ENCODE measurements around the gene SPHK1.

SPHK1 gene

GRCh38 chr17:76343106-76343505 lies 41.3 kb upstream of the SPHK1 start:
- no peak for TF ChIP-seq EP300 (IDR thresholded peaks at IDR 0.05; ENCODE audit: borderline replicate concordance)

DNA sequence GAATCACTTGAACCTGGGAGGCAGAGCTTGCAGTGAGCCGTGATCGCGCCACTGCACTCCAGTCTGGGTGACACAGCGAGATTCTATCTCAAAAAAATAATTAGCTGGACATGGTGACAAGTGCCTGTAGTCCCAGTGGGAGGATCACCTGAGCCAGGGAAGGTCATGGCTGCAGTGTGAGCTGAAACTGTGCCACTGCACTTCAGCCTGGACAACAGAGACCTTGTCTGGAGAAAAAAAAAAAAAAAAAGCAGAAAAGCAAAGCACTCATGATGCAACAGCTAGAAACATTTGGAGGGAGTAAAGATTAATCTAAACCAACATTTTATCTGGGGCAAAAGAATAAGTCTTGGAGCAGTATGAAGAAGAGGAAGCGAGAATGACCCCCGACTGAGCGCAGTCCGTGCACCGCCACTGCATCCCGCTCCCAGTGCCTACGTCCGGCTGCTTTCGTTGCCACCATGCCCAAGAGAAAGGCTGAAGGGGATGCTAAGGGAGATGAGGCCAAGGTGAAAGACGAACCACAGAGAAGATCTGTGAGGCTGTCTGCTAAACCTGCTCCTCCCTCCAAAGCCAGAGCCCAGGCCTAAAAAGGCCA lies 38.9 kb upstream of the SPHK1 start:
- TF ChIP-seq RAD21 (IDR thresholded peaks at IDR 0.05; ENCODE audit: low read depth) (no peak), TEAD4 (IDR thresholded peaks at IDR 0.05) (no peak), NFIC (IDR thresholded peaks at IDR 0.05) (no peak), FOXM1 (IDR thresholded peaks at IDR 0.05; ENCODE audit: borderline replicate concordance, low read depth) (no peak), CEBPB (IDR thresholded peaks at IDR 0.05) (no peak), YY1 (IDR thresholded peaks at IDR 0.05; ENCODE audit: low read depth) (no peak), TAF1 (IDR thresholded peaks at IDR 0.05; ENCODE audit: low read depth) (no peak), EP300 (IDR thresholded peaks at IDR 0.05; ENCODE audit: borderline replicate concordance) (no peak), EGR1 (IDR thresholded peaks at IDR 0.05) (no peak), TCF12 (IDR thresholded peaks at IDR 0.05; ENCODE audit: low read depth) (no peak), ZBTB7A (IDR thresholded peaks at IDR 0.05; ENCODE audit: low read depth) (no peak), CREB1 (IDR thresholded peaks at IDR 0.05; ENCODE audit: low read depth) (no peak), MAX (IDR thresholded peaks at IDR 0.05) (no peak)
- TF ChIP-seq, protein P1, sequence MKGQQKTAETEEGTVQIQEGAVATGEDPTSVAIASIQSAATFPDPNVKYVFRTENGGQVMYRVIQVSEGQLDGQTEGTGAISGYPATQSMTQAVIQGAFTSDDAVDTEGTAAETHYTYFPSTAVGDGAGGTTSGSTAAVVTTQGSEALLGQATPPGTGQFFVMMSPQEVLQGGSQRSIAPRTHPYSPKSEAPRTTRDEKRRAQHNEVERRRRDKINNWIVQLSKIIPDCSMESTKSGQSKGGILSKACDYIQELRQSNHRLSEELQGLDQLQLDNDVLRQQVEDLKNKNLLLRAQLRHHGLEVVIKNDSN (IDR thresholded peaks at IDR 0.05) = no peak
- TF ChIP-seq, protein P2, sequence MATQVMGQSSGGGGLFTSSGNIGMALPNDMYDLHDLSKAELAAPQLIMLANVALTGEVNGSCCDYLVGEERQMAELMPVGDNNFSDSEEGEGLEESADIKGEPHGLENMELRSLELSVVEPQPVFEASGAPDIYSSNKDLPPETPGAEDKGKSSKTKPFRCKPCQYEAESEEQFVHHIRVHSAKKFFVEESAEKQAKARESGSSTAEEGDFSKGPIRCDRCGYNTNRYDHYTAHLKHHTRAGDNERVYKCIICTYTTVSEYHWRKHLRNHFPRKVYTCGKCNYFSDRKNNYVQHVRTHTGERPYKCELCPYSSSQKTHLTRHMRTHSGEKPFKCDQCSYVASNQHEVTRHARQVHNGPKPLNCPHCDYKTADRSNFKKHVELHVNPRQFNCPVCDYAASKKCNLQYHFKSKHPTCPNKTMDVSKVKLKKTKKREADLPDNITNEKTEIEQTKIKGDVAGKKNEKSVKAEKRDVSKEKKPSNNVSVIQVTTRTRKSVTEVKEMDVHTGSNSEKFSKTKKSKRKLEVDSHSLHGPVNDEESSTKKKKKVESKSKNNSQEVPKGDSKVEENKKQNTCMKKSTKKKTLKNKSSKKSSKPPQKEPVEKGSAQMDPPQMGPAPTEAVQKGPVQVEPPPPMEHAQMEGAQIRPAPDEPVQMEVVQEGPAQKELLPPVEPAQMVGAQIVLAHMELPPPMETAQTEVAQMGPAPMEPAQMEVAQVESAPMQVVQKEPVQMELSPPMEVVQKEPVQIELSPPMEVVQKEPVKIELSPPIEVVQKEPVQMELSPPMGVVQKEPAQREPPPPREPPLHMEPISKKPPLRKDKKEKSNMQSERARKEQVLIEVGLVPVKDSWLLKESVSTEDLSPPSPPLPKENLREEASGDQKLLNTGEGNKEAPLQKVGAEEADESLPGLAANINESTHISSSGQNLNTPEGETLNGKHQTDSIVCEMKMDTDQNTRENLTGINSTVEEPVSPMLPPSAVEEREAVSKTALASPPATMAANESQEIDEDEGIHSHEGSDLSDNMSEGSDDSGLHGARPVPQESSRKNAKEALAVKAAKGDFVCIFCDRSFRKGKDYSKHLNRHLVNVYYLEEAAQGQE (IDR thresholded peaks at IDR 0.05; ENCODE audit: low read depth) = no peak

GRCh38 chr17:76350463-76350862 lies 33.9 kb upstream of the SPHK1 start:
- no peak for TF ChIP-seq EP300 (IDR thresholded peaks at IDR 0.05; ENCODE audit: borderline replicate concordance)

GRCh38 chr17:76351526-76352071 lies 32.8 kb upstream of the SPHK1 start:
- TF ChIP-seq, protein P1 (IDR thresholded peaks at IDR 0.05) = no peak
- TF ChIP-seq TEAD4 (IDR thresholded peaks at IDR 0.05) = no peak
- TF ChIP-seq CEBPB (IDR thresholded peaks at IDR 0.05) = no peak
- TF ChIP-seq MAX (IDR thresholded peaks at IDR 0.05) = no peak

GRCh38 chr17:76353004-76353598 lies 31.3 kb upstream of the SPHK1 start:
- no peak for TF ChIP-seq TAF1 (IDR thresholded peaks at IDR 0.05; ENCODE audit: low read depth)
- TF ChIP-seq, protein P2 (IDR thresholded peaks at IDR 0.05; ENCODE audit: low read depth) = no peak
- TF ChIP-seq ZBTB7A (IDR thresholded peaks at IDR 0.05; ENCODE audit: low read depth) = peak; percentile 76; the same call in 1 of the 2 replicates
- TF ChIP-seq, protein P1 (IDR thresholded peaks at IDR 0.05) = no peak
- TF ChIP-seq MAX (IDR thresholded peaks at IDR 0.05) = peak; percentile 41; the same call in 1 of the 2 replicates

GRCh38 chr17:76353599-76354316 lies 30.7 kb upstream of the SPHK1 start, which contains the start of gene PRPSAP1:
Gene PRPSAP1, minus strand, starts transcription at chr17:76353916. Its CDS starts 213 bp downstream, at chr17:76353703.
- TF ChIP-seq, protein P2 (IDR thresholded peaks at IDR 0.05; ENCODE audit: low read depth) = no peak
- TF ChIP-seq NFIC (IDR thresholded peaks at IDR 0.05) = peak; percentile 48
- TF ChIP-seq EP300 (IDR thresholded peaks at IDR 0.05; ENCODE audit: borderline replicate concordance) = no peak
- no peak for TF ChIP-seq RAD21 (IDR thresholded peaks at IDR 0.05; ENCODE audit: low read depth)
- peak; percentile 100 for TF ChIP-seq YY1 (IDR thresholded peaks at IDR 0.05; ENCODE audit: low read depth)
- no peak; the same call in 1 of the 2 replicates for TF ChIP-seq FOXM1 (IDR thresholded peaks at IDR 0.05; ENCODE audit: borderline replicate concordance, low read depth)
- peak; percentile 72 for TF ChIP-seq TCF12 (IDR thresholded peaks at IDR 0.05; ENCODE audit: low read depth)
- TF ChIP-seq MAX (IDR thresholded peaks at IDR 0.05) = peak; percentile 60; the same call in 1 of the 2 replicates
- TF ChIP-seq, protein P1 (IDR thresholded peaks at IDR 0.05) = peak; percentile 11; the same call in 1 of the 2 replicates
- peak; percentile 95 for TF ChIP-seq EGR1 (IDR thresholded peaks at IDR 0.05)
- no peak for TF ChIP-seq CREB1 (IDR thresholded peaks at IDR 0.05; ENCODE audit: low read depth)
- peak; percentile 96 for TF ChIP-seq TAF1 (IDR thresholded peaks at IDR 0.05; ENCODE audit: low read depth)
- 0 out of 2 replicates have a peak, but pooled peaks have one; percentile 34 for TF ChIP-seq TEAD4 (IDR thresholded peaks at IDR 0.05)
- no peak for TF ChIP-seq ZBTB7A (IDR thresholded peaks at IDR 0.05; ENCODE audit: low read depth)
- no peak for TF ChIP-seq CEBPB (IDR thresholded peaks at IDR 0.05)

All from Ishikawa (cell line).